GM12878 (cell line): Measurements from ENCODE around the gene DALRD3. TPM values are rescaled to one million over a fixed set of nuclear protein-coding genes. Genes with fewer than 3 reads are reported as not detected.

Source experiments
- ATAC-seq: fragments of 200-7000 bp; cut with Tn5 transposase; 3 replicates; pipeline ENCODE4 v1.9.1; 2020; ENCODE audit warnings: mild to moderate bottlenecking, moderate library complexity
- Bru-seq: library from RNA; stranded (reverse); fragments of 400-500 nt; gene quantifications from one replicate; lab custom pipeline; 2021; lab: Mats Ljungman, UMichigan
- BruChase-seq, 2 experiments: library from RNA; stranded (reverse); fragments of 400-500 nt; gene quantifications; one replicate each; lab custom pipeline; 2021; lab: Mats Ljungman, UMichigan
- BruUV-seq: library from RNA; stranded (reverse); fragments of 400-500 nt; replicated peaks from 2 replicates; lab custom pipeline; 2021; lab: Mats Ljungman, UMichigan
- CTCF ChIA-PET: fragments of 300-600 bp; sonication (Branson Sonifier 250); formaldehyde crosslinking; extraction: SDS; loops from one replicate; lab custom pipeline; 2021; ENCODE audit warnings: inconsistent platforms; lab: Yijun Ruan, JAX
- POLR2A ChIA-PET: fragments of 350-600 bp; formaldehyde crosslinking; extraction: SDS; loops from one replicate; lab custom pipeline; 2021; ENCODE audit warnings: inconsistent platforms; lab: Charles Lee
- RAD21 ChIA-PET: fragments of 300-600 bp; sonication (Branson Sonifier 250); formaldehyde crosslinking; loops from one replicate; lab custom pipeline; 2023; ENCODE audit warnings: antibody characterized with exemption; ENCODE audit not compliant: unreplicated experiment; lab: Charles Lee
- SMC1A ChIA-PET: fragments of 300-600 bp; sonication (Branson Sonifier 250); formaldehyde crosslinking; loops from one replicate; lab custom pipeline; 2023; ENCODE audit not compliant: unreplicated experiment, uncharacterized antibody; lab: Charles Lee
- DNase-seq: peaks from one replicate; pipeline ENCODE4 v3.0.0-alpha.2; 2011; ENCODE audit warnings: low read depth, low spot score
- FAIRE-seq: peaks from 3 replicates; lab custom pipeline; 2011; peaks lifted over from hg19 to GRCh38; lab: Jason Lieb, UNC
- H2AFZ ChIP-seq: 2 replicates; pipeline ENCODE4 v1.6.0; 2011; ENCODE audit warnings: low read depth, low read length, control low read depth; ENCODE audit not compliant: control insufficient read depth
- H3K27ac ChIP-seq: 2 replicates; pipeline ENCODE4 v1.5.1; 2011; ENCODE audit warnings: control low read depth; ENCODE audit not compliant: control insufficient read depth, insufficient read depth
- H3K27me3 ChIP-seq, 2 experiments: replicated peaks in 1 of 2; 2 replicates each; pipeline versions ENCODE4 v1.6.0 to v1.6.1; 2011; ENCODE audit warnings: low read length in 1 of 2; ENCODE audit not compliant: control insufficient read depth in 2 of 2, insufficient read depth in 2 of 2
- H3K36me3 ChIP-seq, 2 experiments: 2 replicates each; pipeline ENCODE4 v1.5.1; 2011; ENCODE audit warnings: low read length in 1 of 2; ENCODE audit not compliant: control insufficient read depth in 2 of 2, insufficient read depth in 2 of 2
- H3K4me1 ChIP-seq: 2 replicates; pipeline ENCODE4 v1.6.1; 2011; ENCODE audit warnings: mild to moderate bottlenecking, low read length, moderate library complexity, mixed read lengths; ENCODE audit not compliant: control insufficient read depth, insufficient read depth
- H3K4me2 ChIP-seq: 2 replicates; pipeline ENCODE4 v1.6.0; 2011; ENCODE audit warnings: control low read depth; ENCODE audit not compliant: control insufficient read depth, insufficient read depth
- H3K4me3 ChIP-seq: fragments of 200-600 bp; sonication (generic); 2 replicates; pipeline ENCODE4 v1.5.1; 2016
- H3K79me2 ChIP-seq: 2 replicates; pipeline ENCODE4 v1.6.0; 2011; ENCODE audit warnings: low read length; ENCODE audit not compliant: control insufficient read depth, insufficient read depth
- H3K9ac ChIP-seq: 2 replicates; pipeline ENCODE4 v1.8.0; 2011; ENCODE audit warnings: low read length, control low read depth, mixed read lengths; ENCODE audit not compliant: control insufficient read depth, insufficient read depth
- H3K9me3 ChIP-seq: replicated peaks from 3 replicates; pipeline ENCODE4 v1.5.1; 2011; ENCODE audit warnings: mild to moderate bottlenecking, low read length; ENCODE audit not compliant: control insufficient read depth, insufficient read depth
- H4K20me1 ChIP-seq: 2 replicates; pipeline ENCODE4 v1.6.0; 2011; ENCODE audit not compliant: control insufficient read depth, insufficient read depth
- BCLAF1 ChIP-seq: fragments of 450-650 bp; IDR thresholded peaks from 2 replicates; pipeline ENCODE4 v1.6.1; 2017; ENCODE audit warnings: antibody characterized with exemption, mild to moderate bottlenecking, moderate library complexity
- CHD4 ChIP-seq: fragments of 200-600 bp; sonication (generic); IDR thresholded peaks from 2 replicates; pipeline ENCODE4 v1.6.1; 2016; ENCODE audit warnings: mild to moderate bottlenecking
- EGR1 ChIP-seq, 2 experiments: IDR thresholded peaks; 1 replicate in 1 of 2; 2 replicates in 1 of 2; pipeline ENCODE4 v1.6.1; 2011 to 2012; ENCODE audit warnings: low read depth in 2 of 2, low read length in 2 of 2, borderline replicate concordance in 1 of 2, mild to moderate bottlenecking in 1 of 2, moderate library complexity in 1 of 2
- MTA3 ChIP-seq: IDR thresholded peaks from 2 replicates; pipeline ENCODE4 v1.6.1; 2012; ENCODE audit warnings: low read length, inconsistent platforms, borderline replicate concordance
- NR2F1 ChIP-seq: fragments of 450-650 bp; conservative IDR thresholded peaks from 2 replicates; pipeline ENCODE4 v1.6.1; 2017; ENCODE audit warnings: mild to moderate bottlenecking
- POLR2AphosphoS2 ChIP-seq: IDR thresholded peaks from 2 replicates; pipeline ENCODE4 v1.6.1; 2011; ENCODE audit warnings: low read depth, mild to moderate bottlenecking, low read length, improper control_type of control experiment, moderate library complexity
- SMARCA5 ChIP-seq: fragments of 450-650 bp; IDR thresholded peaks from 2 replicates; pipeline ENCODE4 v1.6.1; 2017; ENCODE audit warnings: mild to moderate bottlenecking
- TCF12 ChIP-seq: IDR thresholded peaks from 2 replicates; pipeline ENCODE4 v1.6.1; 2011; ENCODE audit warnings: low read depth, mild to moderate bottlenecking, low read length
- ZBED1 ChIP-seq: IDR thresholded peaks from 2 replicates; pipeline ENCODE4 v1.6.1; 2016; ENCODE audit warnings: borderline replicate concordance
- WGBS: methylation state at CpG from one replicate; pipeline ENCODE4 v1.1.6; 2016; ENCODE audit warnings: low lambda C conversion rate; ENCODE audit not compliant: insufficient replicate concordance, insufficient coverage; ENCODE audit errors: missing lambda C conversion rate; 5-methylcytosine and 5-hydroxymethylcytosine counted together
- in situ Hi-C: fragments of 300-500 bp; cut with MboI; formaldehyde crosslinking; loops from 9 replicates; pipeline ENCODE4 v1.14.3; 2018; ENCODE audit warnings: mixed read lengths
- intact Hi-C: fragments of 100-400 bp; cut with micrococcal nuclease; formaldehyde crosslinking; loops from one replicate; pipeline ENCODE4 v1.14.2; 2022; ENCODE audit not compliant: unreplicated experiment
- long read RNA-seq, 2 experiments: library from polyadenylated mRNA; unstranded; transcript quantifications; one replicate each; pipeline ENCODE4 v2.0.0, GENCODE V29; 2019 to 2020
- polyA minus RNA-seq, 3 experiments: library from RNA; depleted of rRNA, polyadenylated mRNA; stranded (reverse); fragments of >200 nt; gene quantifications; 2 replicates each; pipeline ENCODE4 v1.2.3, GENCODE V29; 2011
- polyA plus RNA-seq, 11 experiments: library from polyadenylated mRNA; depleted of rRNA in 4 of 11; unstranded in 6 of 11; stranded (reverse) in 5 of 11; fragments of >200 nt; fragmentation: Nextera tagmentation in 4 of 11; fragmentation: Illumina TruSeq in 1 of 11; extraction: Ambion mirVana in 4 of 11; extraction: Trizol in 1 of 11; gene quantifications; 1 replicate in 1 of 11; 2 replicates in 10 of 11; pipeline versions ENCODE4 v1.2.1 to v1.2.3, GENCODE V29; 2011 to 2016; ENCODE audit warnings: inconsistent platforms in 2 of 11, missing spikeins in 2 of 11, low read depth in 1 of 11
- total RNA-seq, 4 experiments: library from RNA; depleted of rRNA in 3 of 4; stranded (reverse); fragments of >200 nt in 3 of 4; fragmentation: Illumina TruSeq in 1 of 4; extraction: Trizol in 1 of 4; gene quantifications; 2 replicates each; pipeline versions ENCODE4 v1.2.1 to v1.2.3, GENCODE V29; 2013 to 2021
- TF ChIP-seq, protein P1 (sequence below): fragments of 450-650 bp; IDR thresholded peaks from 2 replicates; pipeline ENCODE4 v1.6.1; 2014; ENCODE audit warnings: mild to moderate bottlenecking
- TF ChIP-seq, protein P2 (sequence below): IDR thresholded peaks from 2 replicates; pipeline ENCODE4 v1.6.1; 2011; ENCODE audit warnings: borderline replicate concordance, low read depth, mild to moderate bottlenecking, moderate library complexity, mixed read lengths, low read length; ENCODE audit not compliant: insufficient read depth; ENCODE audit errors: extremely low read length

The DALRD3 gene
- 13.2 and 15.2 TPM in 2 replicates for total RNA-seq (2013; cell fraction: nucleolus; rRNA removed)
- 28.2 and 30.4 TPM in 2 replicates for total RNA-seq (2014; rRNA removed)
- 12.2 and 14.9 TPM in 2 replicates for total RNA-seq (2014; rRNA removed; fragmentation: Illumina TruSeq; extraction: Trizol)
- total RNA-seq (2021), result 20.5 and 23.7 TPM in 2 replicates
- polyA plus RNA-seq (2011; ENCODE audit: low read depth), result 18.4 TPM
- 15.6 and 26.3 TPM in 2 replicates for polyA plus RNA-seq (2011; rRNA removed)
- polyA plus RNA-seq (2011; cell fraction: cytosol; rRNA removed), result 43.0 and 43.1 TPM in 2 replicates
- 77.6 and 87.5 TPM in 2 replicates for polyA plus RNA-seq (2011; cell fraction: nucleus; rRNA removed)
- polyA plus RNA-seq (2012), result 18.4 and 24.7 TPM in 2 replicates
- 13.8 and 15.7 TPM in 2 replicates for polyA plus RNA-seq (2014; fragmentation: Illumina TruSeq; extraction: Trizol)
- polyA plus RNA-seq (2014; fragmentation: Nextera tagmentation; extraction: Ambion mirVana), result 10 to 100 TPM; 10.1 to 21.9 TPM
- polyA plus RNA-seq (2014; rRNA removed), result 23.0 and 27.3 TPM in 2 replicates
- 10 to 100 TPM; 21.2 to 26.0 TPM for polyA plus RNA-seq (2016; fragmentation: Nextera tagmentation; extraction: Ambion mirVana)
- polyA minus RNA-seq (2011; rRNA and poly(A)+ RNA removed), result 31.2 and 44.4 TPM in 2 replicates
- polyA minus RNA-seq (2011; cell fraction: cytosol; rRNA and poly(A)+ RNA removed), result 11.9 and 12.6 TPM in 2 replicates
- polyA minus RNA-seq (2011; cell fraction: nucleus; rRNA and poly(A)+ RNA removed), result 21.5 and 34.7 TPM in 2 replicates
- Bru-seq, nascent RNA, result percentile 71 among the genes with signal in this experiment
- BruChase-seq, experiment 1, labeled RNA remaining after a 6-hour chase, result percentile 60 among the genes with signal in this experiment
- BruChase-seq, experiment 2, labeled RNA remaining after a 2-hour chase, result percentile 59 among the genes with signal in this experiment
- long read RNA-seq, experiment 1, transcript DALRD3-202 (12 exons, 1,739 nt), result major isoform, 9 of 19 reads
- long read RNA-seq, experiment 1, partial matches to known transcripts, result 4 of 19 reads
- long read RNA-seq, experiment 1, other reads (novel, unspliced or antisense), result 6 of 19 reads
- long read RNA-seq, experiment 2, transcript DALRD3-202 (12 exons, 1,739 nt), result major isoform, 5 of 16 reads
- long read RNA-seq, experiment 2, partial matches to known transcripts, result 5 of 16 reads
- long read RNA-seq, experiment 2, other reads (novel, unspliced or antisense), result 4 of 16 reads

GRCh38 chr3:49017971-49018706, at the start of gene DALRD3:
Gene DALRD3 (minus strand): TSS chr3:49018580. CDS start chr3:49018564, 16 bp downstream.
- H3K27ac ChIP-seq, result peak within 1 kb of the TSS; percentile 59
- BruUV-seq, result no TSS peak
- H3K4me2 ChIP-seq, result peak within 1 kb of the TSS; percentile 86
- CTCF ChIA-PET, result interaction anchor here (0.6 to 5.9 kb wide), 3 partner anchors 10 to 317 kb away, joined by 3 to 83 read pairs (median 21); partner anchors contain the start of genes P4HTM and WDR6
- SMC1A ChIA-PET, result interaction anchor here (0.7 to 4.2 kb wide), 2 partner anchors 10 to 11 kb away, joined by 4 to 21 read pairs; partner anchors contain the start of genes IMPDH2 and WDR6
- peaks cover 18 to 22% of the 10 kb centered on the region in 2 experiments; a peak in 3 of 4 replicates for H3K36me3 ChIP-seq
- ATAC-seq, result peak; percentile 26
- peak within 1 kb of the TSS; percentile 81 for H3K9ac ChIP-seq
- no peaks in the 10 kb centered on the region for H3K9me3 ChIP-seq
- no peaks in the 10 kb centered on the region for H4K20me1 ChIP-seq
- under 1% methylated on average over 82 of the region's 85 CpGs for WGBS
- intact Hi-C loops, result no loop called here
- no peak for DNase-seq
- peaks cover 8% of the 10 kb centered on the region for H3K4me1 ChIP-seq
- peak within 1 kb of the TSS; percentile 95 for H3K4me3 ChIP-seq
- no peak for FAIRE-seq
- in situ Hi-C loops, result no loop called here
- peak within 1 kb of the TSS; percentile 79 for H2AFZ ChIP-seq
- H3K27me3 ChIP-seq, result no peaks in the 10 kb centered on the region
- H3K79me2 ChIP-seq, result peaks cover 37% of the 10 kb centered on the region
- POLR2A ChIA-PET, result interaction anchor here (0.5 to 3.1 kb wide), 6 partner anchors 10 to 115 kb away, joined by 3 to 28 read pairs (median 6); partner anchors contain the start of genes IMPDH2, QRICH1 and WDR6
- RAD21 ChIA-PET, result interaction anchor here (0.7 to 2.3 kb wide), 5 partner anchors 9 to 31 kb away, joined by 3 to 12 read pairs (median 4); partner anchors contain the start of genes IMPDH2 and WDR6
- TF ChIP-seq ZBED1, result peak; percentile 85; the same call in 1 of the 2 replicates
- peak; percentile 43; the same call in 1 of the 2 replicates for TF ChIP-seq TCF12
- TF ChIP-seq POLR2AphosphoS2, result peak; percentile 88
- peak in 1 of 2 experiments; percentile 11; a peak in 1 of 3 replicates for TF ChIP-seq EGR1 (IDR thresholded peaks at IDR 0.05; ENCODE audit: borderline replicate concordance in 1 of 2, low read depth in 2 of 2, low read length in 2 of 2)
- 0 out of 2 replicates have a peak, but pooled peaks have one; percentile 8 for TF ChIP-seq SMARCA5
- TF ChIP-seq BCLAF1, result no peak
- TF ChIP-seq CHD4, result no peak
- TF ChIP-seq NR2F1, result peak; percentile 50; the same call in 1 of the 2 replicates
- TF ChIP-seq MTA3, result no peak
- TF ChIP-seq, protein P1, sequence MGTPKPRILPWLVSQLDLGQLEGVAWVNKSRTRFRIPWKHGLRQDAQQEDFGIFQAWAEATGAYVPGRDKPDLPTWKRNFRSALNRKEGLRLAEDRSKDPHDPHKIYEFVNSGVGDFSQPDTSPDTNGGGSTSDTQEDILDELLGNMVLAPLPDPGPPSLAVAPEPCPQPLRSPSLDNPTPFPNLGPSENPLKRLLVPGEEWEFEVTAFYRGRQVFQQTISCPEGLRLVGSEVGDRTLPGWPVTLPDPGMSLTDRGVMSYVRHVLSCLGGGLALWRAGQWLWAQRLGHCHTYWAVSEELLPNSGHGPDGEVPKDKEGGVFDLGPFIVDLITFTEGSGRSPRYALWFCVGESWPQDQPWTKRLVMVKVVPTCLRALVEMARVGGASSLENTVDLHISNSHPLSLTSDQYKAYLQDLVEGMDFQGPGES, result no peak
- TF ChIP-seq, protein P2, sequence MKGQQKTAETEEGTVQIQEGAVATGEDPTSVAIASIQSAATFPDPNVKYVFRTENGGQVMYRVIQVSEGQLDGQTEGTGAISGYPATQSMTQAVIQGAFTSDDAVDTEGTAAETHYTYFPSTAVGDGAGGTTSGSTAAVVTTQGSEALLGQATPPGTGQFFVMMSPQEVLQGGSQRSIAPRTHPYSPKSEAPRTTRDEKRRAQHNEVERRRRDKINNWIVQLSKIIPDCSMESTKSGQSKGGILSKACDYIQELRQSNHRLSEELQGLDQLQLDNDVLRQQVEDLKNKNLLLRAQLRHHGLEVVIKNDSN, result no peak
